GM21576 (cell line): ENCODE results near the gene LCN2.

Experiments
- ATAC-seq: cut with Tn5 transposase; IDR thresholded peaks from one replicate; pipeline ENCODE4 v1.9.1; 2021; ENCODE audit warnings: mild to moderate bottlenecking, moderate library complexity; ENCODE audit not compliant: unreplicated experiment

LCN2 gene

DNA sequence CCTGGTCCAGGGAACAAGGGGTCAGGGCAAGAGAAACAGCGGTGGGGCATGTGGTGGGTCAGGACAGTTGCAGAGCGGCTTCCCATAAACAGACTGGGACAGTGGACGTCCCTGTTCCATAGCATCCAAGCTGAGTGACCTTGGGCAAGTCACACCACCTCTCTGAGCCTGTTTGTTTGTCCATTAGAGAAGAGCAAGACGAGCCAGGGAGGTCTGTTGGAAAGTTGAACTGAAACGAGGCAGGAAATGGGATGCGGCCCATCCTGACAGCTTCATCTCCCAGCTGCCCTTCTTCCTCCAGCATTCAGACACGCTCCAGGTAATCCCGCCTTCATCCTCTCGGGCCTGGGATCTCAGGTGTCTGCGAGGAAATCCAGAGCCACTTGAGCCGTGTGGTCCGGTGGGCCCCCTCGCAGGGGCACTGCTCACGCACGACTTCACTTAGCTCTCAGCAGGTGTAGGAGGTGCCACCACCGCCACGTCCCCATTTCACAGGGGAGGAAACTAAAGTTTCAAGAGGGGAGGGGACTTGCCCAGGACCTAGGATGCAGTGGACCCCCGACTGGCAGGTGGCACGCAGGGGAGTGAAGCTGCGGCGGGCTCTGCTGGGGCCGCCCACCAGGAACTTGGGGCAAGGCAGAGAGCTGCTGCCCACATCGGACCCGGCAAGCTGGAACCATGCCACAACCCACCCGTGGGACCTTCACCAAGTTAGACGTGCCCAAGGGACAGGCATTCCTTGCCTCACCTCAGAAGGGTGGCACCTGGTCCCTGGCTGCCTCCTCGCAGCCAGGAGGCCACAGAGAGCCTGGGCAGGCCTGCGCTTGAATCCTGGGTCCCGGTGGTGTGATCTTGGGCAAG lies 34.7 kb upstream of the LCN2 start:
- no peak for ATAC-seq

DNA sequence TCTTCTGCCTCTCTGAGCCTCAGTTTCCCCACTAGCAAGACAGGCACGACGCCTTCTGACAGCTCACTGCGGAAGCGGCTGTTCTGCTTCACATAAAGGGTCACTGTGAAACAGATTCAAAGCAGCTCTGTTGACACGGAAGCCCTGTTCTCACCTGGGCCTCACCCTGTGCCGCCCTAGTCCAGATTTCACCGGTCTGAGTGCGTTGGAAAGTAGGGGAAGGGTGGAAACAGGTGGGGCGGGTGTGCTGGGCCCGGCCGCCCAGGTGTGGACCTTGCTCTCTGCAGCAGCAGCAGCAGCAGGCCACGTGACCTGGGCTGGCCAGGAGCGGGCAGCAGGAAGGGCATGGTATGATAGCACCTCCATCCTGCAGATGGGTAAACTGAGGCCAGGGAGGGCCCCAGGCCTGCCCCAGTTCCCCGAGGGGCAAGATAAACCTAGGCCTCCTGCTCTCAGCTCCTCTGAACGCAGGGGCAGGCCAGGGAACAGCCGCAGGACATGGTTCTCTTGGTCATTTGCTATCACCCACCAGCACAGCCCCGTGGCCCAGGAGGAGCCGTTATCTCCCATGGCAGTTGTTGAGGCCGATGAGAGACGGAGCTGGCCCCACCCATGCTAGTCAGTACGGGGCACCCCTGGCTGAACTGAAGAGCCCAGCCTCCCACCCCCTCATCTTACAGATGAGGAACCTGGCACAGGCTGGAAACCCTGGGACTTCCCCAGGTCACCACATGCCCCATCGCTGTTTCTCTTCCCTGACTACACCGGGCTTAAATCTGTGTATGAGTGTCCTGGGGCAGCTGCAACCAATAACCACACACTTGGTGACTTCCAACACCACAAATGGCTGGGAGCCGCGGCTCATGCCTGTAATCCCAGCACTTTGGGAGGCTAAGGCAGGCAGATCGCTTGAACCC lies 33.8 kb upstream of the LCN2 start:
- no peak for ATAC-seq

DNA sequence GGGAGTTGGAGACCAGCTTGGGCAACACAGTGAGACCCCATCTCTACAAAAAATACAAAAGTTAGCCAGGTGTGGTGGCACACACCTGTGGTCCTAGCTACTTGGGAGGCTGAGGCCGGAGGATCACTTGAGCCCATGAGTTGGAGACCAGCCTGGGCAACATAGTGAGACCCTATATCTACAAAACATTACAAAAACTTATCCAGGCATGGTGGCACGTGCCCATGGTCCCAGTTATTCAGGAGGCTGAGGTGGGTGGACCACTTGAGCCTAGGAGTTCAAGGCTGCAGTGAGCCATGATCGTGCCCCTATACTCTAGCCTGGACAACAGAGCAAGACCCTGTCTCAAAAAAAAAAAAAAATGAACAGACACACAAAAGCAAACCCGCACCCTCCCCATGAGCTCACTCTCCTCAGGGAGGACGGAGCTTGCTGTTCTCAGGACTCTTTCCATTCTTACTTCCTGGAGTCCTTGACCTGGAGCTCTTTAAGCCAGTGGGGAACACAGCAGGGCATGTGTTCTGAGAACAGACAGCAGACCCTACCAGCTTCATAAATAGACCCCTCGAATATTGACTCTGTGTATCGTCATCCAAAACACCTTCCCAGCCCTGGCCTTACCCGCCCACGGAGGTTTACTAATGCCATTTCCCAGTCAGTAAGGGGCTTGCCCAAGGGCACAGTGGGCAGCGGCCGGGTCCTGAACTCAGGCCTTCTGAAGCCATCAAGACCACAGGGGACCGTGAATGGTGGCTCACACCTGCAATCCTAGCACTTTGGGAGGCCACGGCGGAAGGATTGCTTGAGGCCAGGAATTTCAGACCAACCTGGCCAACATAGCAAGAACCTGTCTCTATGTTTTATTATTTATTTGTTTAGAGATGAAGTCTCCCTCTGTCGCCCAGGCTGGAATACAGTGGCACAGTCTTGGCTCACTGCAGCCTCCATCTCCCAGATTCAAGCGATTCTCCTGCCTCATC lies 32.9 kb upstream of the LCN2 start:
- ATAC-seq, result no peak

DNA sequence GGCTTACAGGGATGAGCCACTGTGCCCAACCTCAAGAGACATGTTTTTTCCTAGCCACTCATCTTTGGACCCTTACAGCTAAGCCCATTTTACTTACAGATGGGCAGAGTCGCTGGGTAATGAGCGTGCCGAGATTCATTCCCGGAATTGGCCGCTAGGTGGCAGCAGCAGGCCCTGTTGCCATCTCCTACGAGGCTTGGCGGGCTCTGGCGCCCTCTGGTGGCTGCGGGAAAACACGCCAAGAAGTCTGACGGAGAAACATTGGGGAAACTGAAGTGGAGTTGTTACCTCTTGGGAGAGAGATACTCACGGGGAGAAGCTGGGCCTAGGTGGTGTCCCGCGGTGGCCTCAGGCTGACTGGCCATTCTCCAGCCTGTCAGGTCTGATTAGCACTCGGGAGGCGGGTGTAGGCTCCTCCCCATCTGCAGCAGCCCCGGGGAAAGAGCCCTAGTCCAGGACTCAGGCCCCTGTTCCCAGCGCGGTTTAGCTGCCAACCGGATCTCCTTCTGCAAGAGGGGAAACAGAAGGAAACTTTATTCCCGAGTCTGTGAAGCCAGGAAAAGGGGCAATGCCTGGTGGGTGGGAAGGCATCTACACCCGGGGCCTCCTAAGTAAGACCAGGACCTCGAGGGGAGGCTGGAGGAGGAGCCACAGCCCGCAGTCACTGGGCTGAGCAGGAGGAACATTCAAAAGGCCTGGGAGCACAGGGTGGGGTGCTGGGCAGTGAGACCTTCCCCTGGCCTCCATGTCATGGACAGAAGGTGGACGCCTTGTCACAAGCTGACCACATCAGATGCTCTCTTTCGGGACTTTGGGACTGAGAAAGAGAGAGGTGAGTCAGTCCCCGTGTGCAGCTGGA lies 31.4 kb upstream of the LCN2 start:
- no peak for ATAC-seq

DNA sequence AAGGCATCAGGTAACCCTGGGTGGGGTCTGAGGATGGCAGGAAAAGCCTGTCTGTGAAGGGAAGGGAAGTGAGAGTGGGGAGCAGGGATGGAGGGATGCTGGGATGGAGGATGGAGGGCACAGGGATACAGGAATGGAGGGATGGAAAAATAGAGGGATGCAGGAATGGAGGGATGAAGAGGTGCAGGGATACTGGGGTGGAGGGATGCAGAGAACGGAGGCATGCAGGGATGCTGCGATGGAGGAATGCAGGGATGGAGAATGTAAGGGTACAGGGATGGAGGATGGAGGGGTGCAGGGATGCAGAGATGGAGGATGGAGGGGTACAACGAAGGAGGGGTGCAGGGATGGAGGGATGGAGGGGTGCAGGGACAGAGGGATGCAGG lies 30.8 kb upstream of the LCN2 start:
- no peak for ATAC-seq

DNA sequence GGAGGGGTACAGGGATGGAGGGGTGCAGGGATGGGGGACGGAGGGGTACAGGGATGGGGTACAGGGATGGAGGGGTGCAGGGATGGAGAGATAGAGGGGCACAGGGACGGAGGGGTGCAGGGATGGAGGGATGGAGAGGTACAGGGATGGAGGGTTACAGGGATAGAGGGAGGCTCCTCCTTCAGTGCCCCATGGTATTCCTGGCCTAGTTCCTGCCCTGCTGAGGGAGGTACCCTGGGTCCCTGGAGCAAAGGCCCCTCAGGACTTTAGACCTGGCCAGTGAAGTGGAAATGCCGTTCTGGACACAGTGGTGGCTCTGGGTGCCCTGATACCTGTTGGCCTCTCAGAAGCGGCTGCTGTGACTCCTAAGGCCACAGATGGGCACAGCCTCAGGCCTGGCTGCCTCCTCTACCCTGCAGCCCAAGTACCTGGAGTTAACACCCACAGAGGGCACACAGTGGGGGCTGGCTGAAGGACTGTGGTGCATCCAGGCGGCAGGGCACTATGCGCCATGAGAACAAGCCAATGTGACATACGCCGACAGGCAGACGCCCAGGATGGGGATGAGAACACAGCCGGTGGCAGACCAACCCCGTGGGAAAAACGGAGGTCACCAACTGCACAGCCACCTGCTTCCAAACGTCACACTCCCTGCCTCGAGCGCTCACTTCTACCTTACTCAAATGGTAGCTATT lies 30.1 kb upstream of the LCN2 start:
- ATAC-seq, result no peak

DNA sequence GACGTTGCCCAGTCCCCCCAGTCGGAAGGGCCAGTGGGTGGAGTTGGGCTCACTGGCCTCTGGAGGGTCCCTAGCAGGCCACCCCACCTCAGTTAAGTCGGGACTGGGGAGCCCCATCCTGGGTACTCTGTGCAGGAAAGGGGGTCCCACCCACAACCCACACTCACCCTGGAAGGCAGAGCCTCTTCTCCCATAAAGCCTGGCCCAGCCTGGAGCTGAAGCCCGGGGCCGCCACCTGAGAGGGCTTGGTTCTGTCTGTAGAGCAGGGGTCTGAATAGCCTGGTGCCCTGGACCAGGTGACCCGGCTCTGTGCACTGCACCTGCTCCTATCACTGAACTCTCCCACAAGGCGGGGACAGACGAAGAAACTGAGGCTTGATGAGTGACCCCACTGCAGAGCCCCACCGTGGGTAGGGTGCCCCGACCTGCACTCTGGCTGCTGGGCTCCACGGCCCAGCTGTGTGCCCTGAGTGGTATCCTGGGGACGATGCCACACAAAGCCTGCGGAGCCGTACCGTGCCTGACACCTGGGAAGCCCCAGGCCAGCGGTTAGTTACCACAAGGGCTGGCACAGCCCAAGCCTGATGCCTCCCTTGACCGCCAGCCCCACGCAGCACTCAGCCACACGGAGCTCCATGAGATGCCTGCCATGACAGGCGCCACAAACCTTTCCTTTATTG lies 29.1 kb upstream of the LCN2 start:
- no peak for ATAC-seq

DNA sequence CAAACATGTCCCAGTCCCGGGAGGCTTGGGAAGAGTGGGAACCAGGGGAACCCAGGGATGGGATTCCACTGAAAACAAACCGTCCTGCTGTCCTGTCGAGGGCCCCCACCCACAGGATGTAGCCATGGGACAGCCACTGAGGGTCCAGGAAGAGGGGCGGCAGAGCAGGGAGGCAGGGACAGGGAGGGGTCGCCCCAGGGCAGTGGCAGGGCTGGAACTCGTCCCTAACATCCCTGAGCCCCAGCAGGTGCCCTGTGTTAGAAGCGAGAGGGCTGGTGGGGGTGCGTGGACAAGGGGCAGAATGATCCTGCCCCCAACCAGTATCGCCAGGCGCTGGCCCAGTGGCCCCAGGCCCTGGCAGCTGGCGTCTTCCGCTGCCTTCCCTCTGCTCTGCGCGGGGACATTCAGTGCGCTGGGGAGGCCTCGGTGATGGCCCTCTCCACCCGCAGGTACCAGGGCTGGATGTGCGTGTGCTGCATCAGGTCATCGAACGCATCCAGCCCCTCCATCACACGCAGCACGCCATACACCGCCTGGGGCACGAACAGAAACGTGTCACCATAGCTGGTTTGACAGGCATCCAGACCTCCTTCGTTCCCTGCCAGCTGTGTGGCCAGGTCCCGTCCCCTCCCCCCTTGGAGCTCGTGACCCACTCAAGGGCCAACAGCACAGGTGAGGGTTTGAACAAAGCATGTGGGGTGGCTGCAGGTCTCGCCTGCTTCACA lies 28.4 kb upstream of the LCN2 start:
- no peak for ATAC-seq

DNA sequence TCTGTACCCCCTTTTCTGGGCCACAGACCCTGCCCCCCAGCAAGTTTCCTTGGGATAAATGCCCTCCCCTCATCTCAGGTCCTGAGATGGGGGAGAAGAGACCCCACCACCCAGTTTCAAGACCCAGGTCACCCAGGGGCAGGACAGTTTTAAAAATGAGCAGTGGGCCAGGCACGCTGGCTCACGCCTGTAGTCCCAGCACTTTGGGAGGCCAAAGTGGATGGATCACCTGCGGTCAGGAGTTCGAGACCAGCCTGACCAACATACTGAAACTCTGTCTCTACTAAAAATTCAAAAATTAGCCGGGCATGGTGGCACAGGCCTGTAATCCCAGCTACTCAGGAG lies 27.8 kb upstream of the LCN2 start:
- ATAC-seq, result no peak

DNA sequence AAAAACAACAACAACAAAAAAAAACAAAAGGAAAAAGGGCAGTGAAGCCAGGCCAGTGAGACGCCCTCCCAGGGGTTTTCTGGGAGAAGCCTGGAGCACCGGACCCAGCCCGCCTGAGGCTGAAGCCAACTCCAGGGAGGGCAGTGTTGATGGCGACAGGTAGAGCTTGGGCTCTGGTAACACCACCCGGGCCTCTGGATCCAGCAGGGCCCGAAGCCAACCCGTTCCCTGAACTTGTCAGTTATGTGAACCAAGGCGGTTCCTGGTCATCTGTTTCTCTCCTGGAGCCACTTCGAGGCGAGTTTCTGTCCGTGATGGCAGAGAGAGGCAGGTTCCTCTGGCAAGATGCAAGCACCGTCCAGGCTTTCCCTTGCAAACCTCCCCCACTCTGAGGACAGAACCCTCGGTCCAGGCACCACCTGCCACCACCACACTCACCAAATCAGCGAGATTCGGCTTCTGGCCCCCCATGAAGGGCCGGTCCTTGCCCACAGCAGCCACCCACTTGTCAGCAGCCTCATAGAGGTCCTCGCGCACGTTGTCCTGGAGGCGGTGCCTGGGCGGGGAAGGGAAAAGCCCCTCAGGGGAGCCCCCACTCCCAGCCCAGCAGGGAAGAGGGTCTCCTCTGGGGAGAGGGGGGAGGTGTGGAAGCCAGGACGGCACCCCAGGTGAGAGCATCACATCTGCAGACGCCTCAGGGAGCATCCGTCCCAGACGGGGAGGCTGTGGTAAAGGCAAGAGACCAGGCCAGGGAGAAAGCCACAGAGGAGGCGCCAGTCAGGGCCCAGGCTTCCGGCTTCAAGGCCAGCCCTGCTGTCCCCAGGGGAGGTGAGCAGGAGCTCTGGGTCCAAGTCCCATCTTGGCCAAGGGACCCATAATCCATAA lies 27.1 kb upstream of the LCN2 start:
- no peak for ATAC-seq

DNA sequence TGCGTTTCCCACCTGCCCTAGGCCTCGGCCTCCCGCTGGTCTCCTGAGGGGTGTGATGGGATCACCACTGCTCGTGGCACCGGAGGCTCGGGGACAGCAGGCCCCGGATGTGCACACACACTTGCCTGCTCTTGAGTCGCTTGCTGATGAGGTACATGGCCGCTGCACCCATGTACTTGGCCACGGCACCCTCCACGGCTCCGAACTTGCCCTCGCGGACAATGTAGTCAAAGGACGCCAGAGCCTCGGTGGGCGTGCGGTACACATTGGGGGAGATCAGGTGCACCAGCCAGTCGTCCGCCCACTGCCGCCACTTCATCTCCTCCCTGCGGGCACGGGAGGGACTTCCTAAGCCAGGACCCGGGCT lies 26.5 kb upstream of the LCN2 start:
- no peak for ATAC-seq

DNA sequence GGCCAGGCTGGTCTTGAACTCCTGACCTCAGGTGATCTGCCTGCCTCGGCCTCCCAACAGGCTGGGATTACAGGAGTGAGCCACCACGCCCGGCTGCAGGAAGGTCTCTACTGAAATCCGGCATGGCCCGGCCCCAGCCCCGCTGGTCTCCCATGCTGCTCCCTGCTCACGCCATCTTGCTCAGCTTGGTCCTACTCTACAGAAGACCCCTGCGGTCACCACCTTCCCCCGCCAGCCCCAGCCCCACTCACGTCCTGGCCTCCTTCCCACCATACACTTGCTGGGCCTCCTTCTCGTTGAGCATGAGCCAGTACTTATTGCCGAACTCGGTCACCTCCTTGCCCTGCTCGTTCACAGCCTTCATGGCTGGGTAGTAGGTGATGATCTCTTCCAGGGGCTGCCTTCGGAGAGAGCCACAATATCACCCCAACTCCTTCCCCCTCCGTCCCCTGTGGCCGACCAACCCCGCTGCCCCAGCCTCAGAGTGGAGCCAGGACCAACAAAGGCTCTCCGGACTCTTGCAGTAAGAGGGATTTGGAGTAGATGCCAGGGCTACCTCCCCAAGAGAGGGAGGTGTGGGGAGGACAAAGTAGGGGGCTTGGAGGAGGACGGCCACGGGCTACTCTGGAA lies 25.7 kb upstream of the LCN2 start:
- no peak for ATAC-seq

DNA sequence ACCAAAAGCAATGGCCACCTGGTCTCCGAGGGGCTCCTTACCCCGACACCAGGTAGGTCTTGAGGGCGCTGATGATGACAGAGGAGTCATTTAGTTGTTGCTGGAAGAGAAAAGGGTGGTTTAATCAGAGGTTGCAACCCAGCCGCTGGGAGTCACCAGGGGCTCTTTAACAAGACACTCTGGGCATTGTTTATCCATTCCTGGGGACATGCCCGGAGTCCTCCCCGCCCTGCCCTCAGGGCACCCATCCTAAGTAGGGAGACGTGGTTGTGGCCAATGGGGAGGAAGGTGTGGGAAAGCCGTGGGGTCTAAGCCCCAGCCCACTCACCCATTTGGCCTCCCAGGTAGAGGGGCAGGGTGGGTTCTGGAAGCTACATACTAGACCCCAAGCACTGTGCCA lies 24.8 kb upstream of the LCN2 start:
- no peak for ATAC-seq

DNA sequence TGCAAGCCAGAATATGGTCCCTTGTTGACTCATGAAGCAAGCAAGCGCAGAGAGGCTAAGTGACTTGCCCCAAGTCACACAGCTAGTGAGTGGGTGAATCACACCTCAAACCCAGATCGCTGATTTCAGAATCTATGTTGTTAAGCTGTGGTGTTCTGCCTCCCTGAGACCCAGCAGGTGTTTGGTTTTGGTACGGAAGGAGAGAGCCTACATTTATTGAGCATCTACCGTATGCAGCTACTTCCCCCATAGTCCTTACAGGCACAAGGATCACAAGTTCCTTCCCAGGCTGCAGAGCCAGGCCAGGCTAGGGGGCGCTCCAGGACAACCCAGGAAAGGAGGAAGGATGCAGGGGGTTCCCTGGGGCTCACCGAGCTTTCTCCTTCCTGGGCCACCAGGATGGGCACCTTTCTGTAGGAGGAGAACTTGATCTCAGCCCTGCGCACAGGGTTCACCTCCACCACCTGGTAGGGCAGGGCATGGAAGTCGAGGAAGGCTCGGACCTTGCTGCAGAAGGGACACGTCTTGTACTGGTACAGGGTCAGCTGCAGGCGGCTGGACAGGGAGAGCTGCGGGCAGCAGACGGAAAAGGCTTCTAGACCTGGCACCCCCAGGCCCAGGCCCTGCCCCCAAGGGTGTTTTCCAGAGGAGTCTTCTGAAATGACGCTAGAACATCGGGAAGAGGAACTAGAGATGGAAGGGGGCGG lies 24.2 kb upstream of the LCN2 start:
- ATAC-seq, result no peak

DNA sequence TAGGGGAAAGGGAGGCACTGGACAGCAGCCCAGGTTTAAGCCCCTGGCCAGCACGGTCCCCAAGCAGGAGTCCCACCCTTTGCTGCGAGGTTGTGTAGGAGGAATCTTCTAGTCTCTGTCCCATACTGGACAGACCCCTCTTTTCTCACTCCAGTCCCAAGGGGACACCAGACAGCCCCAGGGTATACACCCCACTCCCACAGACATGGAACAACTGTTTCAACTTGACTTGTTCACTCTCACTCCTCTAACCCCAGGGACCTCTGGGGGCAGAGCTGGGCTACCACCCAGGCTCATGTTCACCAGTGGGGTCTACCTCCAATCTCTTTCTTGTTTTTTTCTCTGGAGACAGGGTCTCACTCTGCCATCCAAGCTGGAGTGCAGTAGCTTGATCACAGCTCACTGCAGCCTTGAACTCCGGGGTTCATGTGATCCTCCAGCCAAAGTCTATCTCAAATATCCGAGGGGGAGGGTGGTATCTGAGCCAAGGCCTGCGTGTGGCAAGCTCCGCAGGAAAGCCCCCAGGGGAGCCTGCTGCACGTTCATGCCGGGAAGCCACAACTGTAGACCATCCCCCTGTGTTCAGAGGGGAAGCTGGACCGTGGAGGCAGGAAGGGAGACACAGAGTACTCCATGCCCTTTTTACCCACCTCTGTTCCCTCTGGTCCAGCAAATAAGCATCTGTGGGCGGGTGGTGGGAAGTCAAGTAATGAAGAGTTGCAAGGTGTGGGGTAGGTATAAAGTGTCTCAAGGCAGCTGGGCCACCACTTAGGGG lies 23.5 kb upstream of the LCN2 start:
- no peak for ATAC-seq
